ENCODE data around the gene CACNA1D. TPM values are rescaled to one million over a fixed set of nuclear protein-coding genes. Genes with fewer than 3 reads are reported as not detected.

CACNA1D gene
- total RNA-seq, 3 donors from 2014 or later, result 0.96 to 50.3 (median 32.1) TPM

- no peaks in the 10 kb centered on the region for H3K9me3 ChIP-seq
- DNase-seq (ENCODE audit: low spot score in 2 of 2), result no peak
- no peak for TF ChIP-seq POLR2A (IDR thresholded peaks at IDR 0.05)
- TF ChIP-seq, protein P1, sequence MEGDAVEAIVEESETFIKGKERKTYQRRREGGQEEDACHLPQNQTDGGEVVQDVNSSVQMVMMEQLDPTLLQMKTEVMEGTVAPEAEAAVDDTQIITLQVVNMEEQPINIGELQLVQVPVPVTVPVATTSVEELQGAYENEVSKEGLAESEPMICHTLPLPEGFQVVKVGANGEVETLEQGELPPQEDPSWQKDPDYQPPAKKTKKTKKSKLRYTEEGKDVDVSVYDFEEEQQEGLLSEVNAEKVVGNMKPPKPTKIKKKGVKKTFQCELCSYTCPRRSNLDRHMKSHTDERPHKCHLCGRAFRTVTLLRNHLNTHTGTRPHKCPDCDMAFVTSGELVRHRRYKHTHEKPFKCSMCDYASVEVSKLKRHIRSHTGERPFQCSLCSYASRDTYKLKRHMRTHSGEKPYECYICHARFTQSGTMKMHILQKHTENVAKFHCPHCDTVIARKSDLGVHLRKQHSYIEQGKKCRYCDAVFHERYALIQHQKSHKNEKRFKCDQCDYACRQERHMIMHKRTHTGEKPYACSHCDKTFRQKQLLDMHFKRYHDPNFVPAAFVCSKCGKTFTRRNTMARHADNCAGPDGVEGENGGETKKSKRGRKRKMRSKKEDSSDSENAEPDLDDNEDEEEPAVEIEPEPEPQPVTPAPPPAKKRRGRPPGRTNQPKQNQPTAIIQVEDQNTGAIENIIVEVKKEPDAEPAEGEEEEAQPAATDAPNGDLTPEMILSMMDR (IDR thresholded peaks at IDR 0.05), result no peak
- TF ChIP-seq POLR2AphosphoS5 (IDR thresholded peaks at IDR 0.05), result no peak
- H3K27ac ChIP-seq, result no peak overlapping the region
- no peaks in the 10 kb centered on the region for H3K36me3 ChIP-seq
- H3K4me1 ChIP-seq, result no peaks in the 10 kb centered on the region
- no peaks in the 10 kb centered on the region for H3K27me3 ChIP-seq
- H3K4me3 ChIP-seq, result no peak overlapping the region
- intact Hi-C loops (cut with DNase I; ENCODE audit: low total_unique reads), result no loop called here
Measured at GRCh38 chr3:53858096-53858741, 363.8 kb downstream of the CACNA1D start.

DNA sequence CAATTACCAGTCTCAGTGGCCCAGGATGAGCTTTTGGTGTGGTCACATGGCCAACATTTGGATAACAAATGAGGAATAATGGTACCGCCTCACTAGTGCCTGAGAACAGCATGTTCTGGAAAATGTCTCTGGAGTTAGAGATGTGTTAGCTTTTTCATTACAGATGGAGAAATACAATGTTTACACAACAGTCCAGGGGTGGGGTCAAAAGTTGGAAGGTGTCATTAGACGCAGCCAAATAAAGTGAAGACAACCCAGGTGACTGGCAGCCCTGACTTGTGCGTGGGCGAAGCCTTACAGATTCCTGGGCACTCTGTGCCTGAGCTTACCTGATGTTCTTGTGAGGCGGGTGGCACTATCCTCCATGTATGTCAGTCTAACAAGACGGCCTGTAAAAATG is 364.8 kb downstream of the CACNA1D start:
- H3K4me1 ChIP-seq, result no peaks in the 10 kb centered on the region
- H3K27me3 ChIP-seq, result no peaks in the 10 kb centered on the region
- no peaks in the 10 kb centered on the region for H3K36me3 ChIP-seq
- no peak for TF ChIP-seq POLR2AphosphoS5 (IDR thresholded peaks at IDR 0.05)
- no peak for TF ChIP-seq POLR2A (IDR thresholded peaks at IDR 0.05)
- TF ChIP-seq, protein P1 (IDR thresholded peaks at IDR 0.05), result no peak
- no peak for DNase-seq (ENCODE audit: low spot score in 2 of 2)
- H3K27ac ChIP-seq, result no peak overlapping the region
- no peaks in the 10 kb centered on the region for H3K9me3 ChIP-seq
- no peak overlapping the region for H3K4me3 ChIP-seq
- intact Hi-C loops (cut with DNase I; ENCODE audit: low total_unique reads), result no loop called here

- no peaks in the 10 kb centered on the region for H3K9me3 ChIP-seq
- H3K4me3 ChIP-seq, result no peak overlapping the region
- H3K4me1 ChIP-seq, result no peaks in the 10 kb centered on the region
- H3K36me3 ChIP-seq, result no peaks in the 10 kb centered on the region
- TF ChIP-seq POLR2A (IDR thresholded peaks at IDR 0.05) (no peak), POLR2AphosphoS5 (IDR thresholded peaks at IDR 0.05) (no peak)
- TF ChIP-seq, protein P1 (IDR thresholded peaks at IDR 0.05), result no peak
- DNase-seq (ENCODE audit: low spot score in 2 of 2), result no peak
- intact Hi-C loops (cut with DNase I; ENCODE audit: low total_unique reads), result no loop called here
- H3K27me3 ChIP-seq, result no peaks in the 10 kb centered on the region
- no peak overlapping the region for H3K27ac ChIP-seq
Measured at GRCh38 chr3:53860196-53860595, 365.8 kb downstream of the CACNA1D start.

DNA sequence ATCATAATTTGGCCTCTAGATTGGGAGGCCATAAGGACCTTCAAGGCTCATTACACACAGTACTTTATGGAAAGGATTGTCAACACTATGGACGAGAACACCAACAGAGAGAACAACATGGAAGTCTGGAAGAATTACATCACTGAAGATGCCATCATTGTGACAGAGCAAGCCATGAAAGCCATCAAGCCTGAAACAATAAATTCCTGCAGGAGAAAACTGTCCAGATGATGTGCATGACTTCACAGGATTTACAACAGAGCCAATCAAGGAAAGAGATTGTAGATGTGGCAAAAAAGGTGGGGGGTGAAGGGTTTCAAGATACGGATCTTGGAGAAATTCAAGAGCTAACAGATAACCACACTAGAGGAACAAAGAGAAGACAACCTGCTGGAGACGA is 367.8 kb downstream of the CACNA1D start:
- intact Hi-C loops (cut with DNase I; ENCODE audit: low total_unique reads), result no loop called here
- Histone ChIP-seq H3K27ac (no peak overlapping the region), H3K9me3 (no peaks in the 10 kb centered on the region), H3K4me1 (no peaks in the 10 kb centered on the region), H3K27me3 (no peaks in the 10 kb centered on the region), H3K36me3 (no peaks in the 10 kb centered on the region), H3K4me3 (no peak overlapping the region)
- no peak for TF ChIP-seq POLR2A (IDR thresholded peaks at IDR 0.05)
- TF ChIP-seq, protein P1 (IDR thresholded peaks at IDR 0.05), result no peak
- no peak for TF ChIP-seq POLR2AphosphoS5 (IDR thresholded peaks at IDR 0.05)
- DNase-seq (ENCODE audit: low spot score in 2 of 2), result no peak

DNA sequence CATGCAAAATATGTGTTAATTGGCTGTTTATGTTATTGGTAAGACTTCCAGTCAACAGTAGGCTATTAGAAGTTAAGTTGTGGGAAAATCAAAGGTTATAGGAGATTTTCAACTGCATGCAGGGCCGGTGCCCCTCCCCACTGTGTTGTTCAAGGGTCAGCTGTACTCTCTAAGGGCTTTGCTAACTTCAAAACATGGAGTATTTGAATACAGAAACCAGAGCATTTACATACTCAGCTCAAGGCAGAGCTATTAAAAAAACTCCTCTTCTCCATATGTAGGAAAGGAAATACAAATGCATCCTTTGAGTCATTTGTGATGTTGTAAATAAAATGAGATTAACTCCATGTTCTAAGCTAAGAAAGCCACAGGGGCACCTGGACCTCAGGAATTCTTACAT is 368.7 kb downstream of the CACNA1D start:
- Histone ChIP-seq H3K4me3 (no peak overlapping the region), H3K27ac (no peak overlapping the region), H3K27me3 (no peaks in the 10 kb centered on the region), H3K4me1 (no peaks in the 10 kb centered on the region), H3K36me3 (no peaks in the 10 kb centered on the region), H3K9me3 (no peaks in the 10 kb centered on the region)
- TF ChIP-seq POLR2A (IDR thresholded peaks at IDR 0.05), result no peak
- no peak for DNase-seq (ENCODE audit: low spot score in 2 of 2)
- intact Hi-C loops (cut with DNase I; ENCODE audit: low total_unique reads), result no loop called here

Other genes starting within 250 kb of the CACNA1D start
- gene TKT, start 238.6 kb upstream of the CACNA1D start, total RNA-seq, result 100 to 1,000 TPM; 130 to 273 (median 131) TPM
- 10 to 100 TPM; 21.9 to 26.2 (median 24.9) TPM for gene DCP1A, start 147.1 kb upstream of the CACNA1D start, total RNA-seq